Endometrium (tissue), 2 donors: Measurements from ENCODE around the gene NUMBL.
"Not testable (repeated sequence)": the region's sequence is repeated elsewhere in the genome, so short reads cannot be mapped to it uniquely, and the experiment has no call there.

Source experiments
- FAIRE-seq: peaks from 2 replicates; lab custom pipeline; 2012; peaks lifted over from hg19 to GRCh38; lab: Jason Lieb, UNC
- donor health status: control.
- donor health status: control.

Gene NUMBL

DNA sequence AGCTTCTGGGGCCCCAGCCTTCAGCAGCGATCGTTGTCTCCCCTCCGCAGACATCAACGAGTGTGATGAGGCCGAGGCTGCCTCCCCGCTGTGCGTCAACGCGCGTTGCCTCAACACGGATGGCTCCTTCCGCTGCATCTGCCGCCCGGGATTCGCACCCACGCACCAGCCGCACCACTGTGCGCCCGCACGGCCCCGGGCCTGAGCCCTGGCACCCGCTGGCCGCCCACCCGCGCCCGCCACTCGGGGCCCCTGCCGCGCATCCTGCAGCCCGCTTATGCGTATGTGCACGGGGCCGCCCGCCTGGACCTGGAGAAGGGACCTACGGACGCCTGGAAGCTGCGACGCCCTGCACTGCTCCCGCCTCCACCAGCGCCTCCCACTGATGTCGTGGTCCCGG lies 61.1 kb downstream of the NUMBL start:
- FAIRE-seq, result no peak

DNA sequence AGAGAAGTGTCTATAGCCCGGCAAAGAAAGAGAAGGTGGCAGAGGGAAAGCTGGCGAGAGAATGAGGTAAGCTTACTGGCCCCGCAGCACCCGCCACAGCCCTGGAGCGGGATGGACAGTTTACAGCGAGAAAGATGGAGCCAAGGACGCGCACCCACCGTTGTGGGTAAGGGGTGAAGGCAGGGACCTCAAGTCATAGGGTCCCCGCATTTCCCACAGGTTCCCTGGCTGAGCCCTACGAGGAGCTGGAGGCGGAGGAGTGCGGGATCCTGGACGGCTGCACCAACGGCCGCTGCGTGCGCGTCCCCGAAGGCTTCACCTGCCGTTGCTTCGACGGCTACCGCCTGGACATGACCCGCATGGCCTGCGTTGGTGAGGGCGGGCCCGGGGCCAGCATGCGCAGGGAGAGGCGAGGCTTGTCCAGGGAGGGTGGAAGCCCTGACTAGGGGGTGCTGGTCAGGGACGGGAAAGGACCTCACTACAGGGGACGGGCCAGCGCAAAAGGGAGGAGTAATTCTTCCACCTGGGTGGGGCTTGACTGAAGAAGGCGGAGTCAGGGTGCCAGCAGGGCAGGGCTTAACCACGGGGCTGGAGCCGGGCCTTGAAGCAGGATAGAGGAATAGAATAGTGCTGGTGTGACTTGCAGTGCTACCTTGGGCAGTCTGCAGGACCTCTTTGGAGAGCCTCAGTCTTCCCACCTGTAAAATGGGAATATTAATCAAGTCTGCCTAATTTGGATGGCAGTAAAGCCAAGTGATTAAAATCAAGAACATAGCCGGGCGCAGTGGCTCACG lies 62.8 kb downstream of the NUMBL start:
- no peak for FAIRE-seq

DNA sequence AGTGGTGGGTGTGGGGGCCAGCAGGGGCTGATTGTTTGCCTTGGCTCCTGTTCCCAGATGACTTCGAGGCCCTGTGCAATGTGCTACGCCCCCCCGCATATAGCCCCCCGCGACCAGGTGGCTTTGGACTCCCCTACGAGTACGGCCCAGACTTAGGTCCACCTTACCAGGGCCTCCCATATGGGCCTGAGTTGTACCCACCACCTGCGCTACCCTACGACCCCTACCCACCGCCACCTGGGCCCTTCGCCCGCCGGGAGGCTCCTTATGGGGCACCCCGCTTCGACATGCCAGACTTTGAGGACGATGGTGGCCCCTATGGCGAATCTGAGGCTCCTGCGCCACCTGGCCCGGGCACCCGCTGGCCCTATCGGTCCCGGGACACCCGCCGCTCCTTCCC lies 63.5 kb downstream of the NUMBL start:
- no peak for FAIRE-seq

DNA sequence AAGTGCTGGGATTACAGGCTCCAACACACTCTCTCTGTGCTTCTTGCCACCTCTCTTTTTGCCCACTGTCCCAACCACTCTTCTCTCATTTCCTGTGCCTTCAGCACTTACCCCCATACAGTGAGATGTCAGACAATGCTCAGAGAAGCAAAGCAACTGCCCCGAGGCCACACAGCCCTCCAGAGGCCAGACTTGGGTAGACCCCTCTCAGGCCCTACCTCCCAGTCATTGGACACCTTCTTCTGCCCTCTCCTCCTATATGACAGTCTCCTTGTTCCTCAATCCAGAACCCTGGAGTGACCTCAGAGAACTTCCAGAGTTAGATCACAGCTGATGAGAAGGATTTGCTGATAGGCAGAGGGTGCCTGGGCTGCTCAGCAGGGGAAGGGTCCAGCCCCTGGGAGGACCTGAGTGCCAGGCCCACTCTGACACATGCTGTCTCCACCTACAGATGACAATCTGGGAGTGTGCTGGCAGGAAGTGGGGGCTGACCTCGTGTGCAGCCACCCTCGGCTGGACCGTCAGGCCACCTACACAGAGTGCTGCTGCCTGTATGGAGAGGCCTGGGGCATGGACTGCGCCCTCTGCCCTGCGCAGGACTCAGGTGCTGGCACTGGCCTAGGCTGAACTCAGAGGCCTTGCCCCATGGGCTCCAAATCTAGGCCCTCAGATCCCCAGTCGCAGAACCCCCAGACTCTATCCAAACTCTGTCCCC lies 64.9 kb downstream of the NUMBL start:
- no peak for FAIRE-seq

DNA sequence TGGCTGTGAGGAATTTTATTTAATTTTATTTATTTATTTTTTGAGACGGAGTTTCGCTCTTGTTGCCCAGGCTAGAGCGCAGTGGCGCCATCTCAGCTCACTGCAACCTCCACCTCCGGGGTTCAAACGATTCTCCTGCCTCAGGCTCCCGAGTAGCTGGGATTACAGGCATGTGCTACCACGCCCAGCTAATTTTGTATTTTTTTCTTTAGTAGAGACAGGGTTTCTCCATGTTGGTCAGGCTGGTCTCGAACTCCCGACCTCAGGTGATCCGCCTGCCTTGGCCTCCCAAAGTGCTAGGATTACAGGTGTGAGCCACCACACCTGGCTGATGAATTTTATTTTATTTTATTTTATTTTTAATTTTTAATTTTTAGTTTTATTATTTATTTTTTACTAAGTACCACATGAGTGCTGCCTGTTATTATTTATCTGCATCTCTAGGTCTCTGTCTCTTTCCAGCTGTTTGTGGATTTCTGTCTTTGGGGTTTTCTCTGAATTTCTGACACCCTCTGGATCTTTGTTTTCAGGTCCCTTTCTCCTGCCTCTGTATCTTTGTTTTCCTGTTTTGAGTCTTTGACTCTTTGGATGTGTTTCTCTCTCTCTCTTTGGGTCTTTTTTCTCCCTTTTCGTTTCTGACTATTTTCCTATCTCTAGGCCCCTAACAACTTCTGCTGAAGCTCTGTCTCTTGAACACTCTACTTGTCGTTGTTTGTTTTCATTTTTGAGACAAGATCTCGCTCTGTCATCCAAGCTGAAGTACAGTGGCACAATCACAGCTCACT lies 65.9 kb downstream of the NUMBL start:
- not testable (repeated sequence) for FAIRE-seq

DNA sequence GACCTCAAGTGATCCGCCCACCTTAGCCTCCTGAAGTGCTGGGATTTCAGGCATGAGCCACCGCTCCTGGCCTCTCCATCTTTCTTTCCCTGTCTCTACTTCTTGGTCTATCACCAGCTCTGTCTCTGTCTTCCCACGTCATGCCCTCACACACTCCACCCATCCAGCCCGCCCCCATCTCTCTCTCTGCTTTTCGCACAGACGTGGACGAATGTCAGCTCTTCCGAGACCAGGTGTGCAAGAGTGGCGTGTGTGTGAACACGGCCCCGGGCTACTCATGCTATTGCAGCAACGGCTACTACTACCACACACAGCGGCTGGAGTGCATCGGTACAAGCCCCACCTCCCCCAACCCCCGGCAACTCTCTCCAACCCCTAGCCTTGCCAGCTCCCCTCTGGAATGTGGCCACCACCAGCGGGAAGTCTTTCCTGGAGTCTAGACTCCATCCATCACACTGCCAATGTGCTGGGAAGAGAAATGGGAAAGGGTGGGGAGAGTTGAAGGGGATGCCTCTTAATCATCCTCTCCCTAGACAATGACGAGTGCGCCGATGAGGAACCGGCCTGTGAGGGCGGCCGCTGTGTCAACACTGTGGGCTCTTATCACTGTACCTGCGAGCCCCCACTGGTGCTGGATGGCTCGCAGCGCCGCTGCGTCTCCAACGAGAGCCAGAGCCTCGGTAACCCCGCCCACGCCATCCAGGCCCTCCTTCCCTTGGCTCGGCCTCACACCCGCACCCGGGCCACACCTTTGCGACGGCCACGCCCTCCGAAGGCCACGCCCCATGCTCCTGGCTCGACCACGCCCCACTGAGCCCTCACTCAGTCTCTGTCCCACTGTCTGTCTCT lies 66.8 kb downstream of the NUMBL start:
- no peak for FAIRE-seq

DNA sequence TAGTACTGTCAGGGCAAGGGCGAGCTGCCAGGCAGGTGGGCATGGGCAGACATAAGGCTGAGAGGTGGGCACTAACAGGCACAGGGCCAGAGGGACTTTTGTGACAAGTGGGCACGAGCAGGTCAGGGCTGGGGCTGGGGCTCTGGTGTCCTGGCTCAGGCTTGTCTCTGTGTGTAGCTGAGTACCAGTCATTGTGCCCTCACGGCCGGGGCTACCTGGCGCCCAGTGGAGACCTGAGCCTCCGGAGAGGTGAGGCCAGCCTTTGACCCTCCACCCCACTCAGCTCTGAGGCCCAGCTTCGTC lies 67.7 kb downstream of the NUMBL start:
- no peak for FAIRE-seq

DNA sequence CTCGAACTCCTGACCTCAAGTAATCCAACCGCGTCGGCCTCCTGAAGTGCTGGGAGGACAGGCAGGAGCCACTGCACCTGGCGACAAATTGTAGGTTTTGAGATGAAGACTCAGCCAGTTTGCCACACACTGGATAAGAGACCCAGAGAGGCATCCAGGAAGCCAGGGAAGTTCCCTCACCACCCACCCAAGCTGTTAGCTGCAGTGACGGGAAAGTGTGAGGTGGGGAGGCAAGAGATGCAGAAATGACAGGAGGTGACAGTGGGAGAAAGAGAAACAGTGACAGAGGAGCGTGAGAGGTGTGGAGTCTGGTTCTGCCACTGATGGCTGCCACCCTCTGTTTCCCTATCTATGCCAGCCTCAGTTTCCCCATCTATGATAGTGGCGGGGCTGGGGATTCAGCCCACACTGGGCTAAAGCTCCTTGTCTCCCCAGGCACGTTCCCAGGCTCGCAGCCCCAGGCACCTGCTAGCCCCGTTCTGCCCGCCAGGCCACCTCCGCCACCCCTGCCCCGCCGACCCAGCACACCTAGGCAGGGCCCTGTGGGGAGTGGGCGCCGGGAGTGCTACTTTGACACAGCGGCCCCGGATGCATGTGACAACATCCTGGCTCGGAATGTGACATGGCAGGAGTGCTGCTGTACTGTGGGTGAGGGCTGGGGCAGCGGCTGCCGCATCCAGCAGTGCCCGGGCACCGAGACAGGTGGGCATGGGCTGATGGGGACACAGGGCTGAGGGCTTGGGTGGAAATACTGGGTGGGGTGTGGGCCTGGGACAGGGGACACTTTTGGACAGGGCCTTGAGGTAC lies 68.3 kb downstream of the NUMBL start:
- no peak for FAIRE-seq

DNA sequence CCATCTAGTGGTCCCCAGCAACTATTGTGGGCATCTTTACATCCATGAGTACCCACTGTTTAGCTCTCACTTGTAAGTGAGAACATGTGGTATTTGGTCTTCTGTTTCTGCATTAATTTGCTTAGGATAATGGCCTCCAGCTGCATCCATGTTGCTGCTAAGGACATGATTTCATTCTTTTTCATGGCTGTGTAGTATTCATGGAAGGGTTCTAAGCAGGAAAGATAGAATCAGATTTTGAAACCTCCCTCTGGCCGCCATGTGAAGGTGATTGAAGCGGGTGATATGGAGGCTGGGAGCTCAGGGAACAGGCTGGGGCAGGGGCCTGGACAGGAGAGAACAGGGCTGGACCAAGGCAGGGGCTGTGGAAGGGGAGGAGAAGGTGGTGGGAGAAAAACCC lies 69.2 kb downstream of the NUMBL start:
- FAIRE-seq, result no peak

DNA sequence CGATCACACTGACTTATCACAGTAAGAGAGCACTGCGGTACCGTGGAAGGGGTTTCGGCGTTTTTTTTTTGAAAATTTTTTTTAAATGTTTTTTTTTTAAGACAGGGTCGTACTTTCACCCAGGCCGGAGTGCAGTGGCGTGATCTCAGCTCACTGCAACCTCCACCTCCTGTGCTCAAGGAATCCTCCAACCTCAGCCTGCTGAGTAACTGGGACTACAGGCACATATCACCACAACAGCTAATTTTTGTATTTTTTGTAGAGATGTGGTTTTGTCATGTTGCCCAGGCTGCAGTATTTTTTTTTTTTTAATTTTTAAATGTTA lies 70.3 kb downstream of the NUMBL start:
- no peak for FAIRE-seq

DNA sequence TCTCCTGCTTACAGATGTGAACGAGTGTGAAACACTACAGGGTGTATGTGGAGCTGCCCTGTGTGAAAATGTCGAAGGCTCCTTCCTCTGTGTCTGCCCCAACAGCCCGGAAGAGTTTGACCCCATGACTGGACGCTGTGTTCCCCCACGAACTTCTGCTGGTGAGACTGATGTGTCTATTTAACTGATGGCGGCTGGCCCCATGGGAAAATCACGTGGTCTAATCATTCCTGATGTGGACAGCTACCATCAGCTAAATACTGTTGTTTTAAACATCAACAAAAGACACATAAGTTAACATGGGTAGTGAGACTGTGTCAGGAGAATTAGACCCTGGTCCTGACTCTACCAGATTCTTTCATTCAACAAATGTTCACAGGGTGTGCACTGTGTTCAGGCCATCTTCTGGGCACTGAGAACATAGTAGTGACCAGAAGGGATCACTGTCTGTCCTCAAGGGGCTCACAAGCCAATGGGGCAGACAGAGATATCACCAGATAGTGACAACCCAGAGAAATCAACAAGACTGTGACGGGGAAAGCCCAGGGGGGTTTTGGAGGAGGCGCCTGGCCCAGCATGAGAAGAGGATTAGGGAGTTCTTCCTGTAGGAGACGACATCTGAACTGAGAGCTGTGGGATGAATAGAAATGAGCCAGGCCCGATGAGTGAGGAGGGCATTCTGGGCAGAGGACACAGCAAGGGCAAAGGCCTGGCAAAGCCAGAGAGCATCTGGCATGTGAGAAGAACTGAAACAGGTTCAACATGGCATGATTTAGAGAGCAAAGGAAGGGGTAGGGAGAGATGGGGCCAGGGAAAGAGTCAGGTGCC lies 70.9 kb downstream of the NUMBL start:
- FAIRE-seq, result no peak

DNA sequence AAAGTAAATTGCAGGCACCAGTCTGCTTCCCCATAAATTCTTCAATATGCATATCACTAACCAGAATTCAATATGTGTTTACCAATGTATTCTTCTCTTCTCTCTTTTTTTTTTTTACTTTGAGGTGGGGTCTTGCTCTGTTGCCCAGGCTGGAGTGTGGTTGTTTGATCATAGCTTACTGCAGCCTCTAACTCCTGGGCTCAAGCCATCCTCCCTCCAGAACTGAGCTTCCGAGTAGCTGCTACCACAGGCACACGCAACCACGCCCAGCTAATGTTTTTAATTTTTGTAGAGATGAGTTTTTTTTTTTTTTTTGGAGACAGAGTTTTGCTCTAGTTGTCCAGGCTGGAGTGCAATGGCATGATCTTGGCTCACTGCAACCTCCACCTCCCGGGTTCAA lies 72.5 kb downstream of the NUMBL start:
- FAIRE-seq, result no peak

DNA sequence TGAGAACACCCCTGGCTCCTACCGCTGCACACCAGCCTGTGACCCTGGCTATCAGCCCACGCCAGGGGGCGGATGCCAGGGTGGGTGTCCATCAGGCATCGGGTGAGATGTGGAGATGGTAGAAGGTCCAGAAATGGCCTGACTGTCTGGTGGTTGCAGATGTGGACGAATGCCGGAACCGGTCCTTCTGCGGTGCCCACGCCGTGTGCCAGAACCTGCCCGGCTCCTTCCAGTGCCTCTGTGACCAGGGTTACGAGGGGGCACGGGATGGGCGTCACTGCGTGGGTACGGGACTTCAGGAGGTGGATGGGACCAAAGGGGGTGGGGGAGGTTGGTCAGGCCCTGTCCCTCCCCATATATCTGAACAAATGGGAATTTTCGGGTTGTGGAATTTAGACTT lies 73.5 kb downstream of the NUMBL start:
- FAIRE-seq, result no peak

DNA sequence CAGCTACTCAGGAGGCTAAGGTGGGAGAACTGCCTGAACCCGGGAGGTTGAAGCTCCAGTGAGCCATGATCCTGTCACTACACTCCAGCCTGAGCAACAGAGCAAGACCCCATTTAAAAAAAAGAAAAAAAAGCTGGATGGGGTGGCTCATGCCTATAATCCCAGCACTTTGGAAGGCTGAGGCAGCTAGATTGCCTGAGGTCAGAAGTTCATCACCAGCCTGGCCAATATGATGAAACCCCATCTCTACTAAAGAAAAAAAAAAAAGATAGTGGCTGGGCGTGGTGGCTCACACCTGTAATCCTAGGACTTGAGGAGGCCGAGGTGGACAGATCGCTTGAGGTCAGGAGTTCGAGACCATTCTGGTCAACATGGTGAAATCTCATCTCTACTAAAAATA lies 74.3 kb downstream of the NUMBL start:
- no peak for FAIRE-seq
